A549 (cell line): ENCODE results near the gene KRT15.

ENCODE experiments used
- CBX2 ChIP-seq: fragments of 200-600 bp; sonication (generic); IDR thresholded peaks from 2 replicates; pipeline ENCODE4 v1.6.1; 2016; ENCODE audit warnings: low read depth, mild to moderate bottlenecking, borderline replicate concordance
- EP300 ChIP-seq, 2 experiments: fragments of >200 bp; sonication (Bioruptor Twin); formaldehyde crosslinking; IDR thresholded peaks; 2 replicates in 1 of 2; 3 replicates in 1 of 2; pipeline ENCODE4 v1.6.1; 2016 to 2017
- FOSL2 ChIP-seq, 2 experiments: fragments of 450-650 bp in 1 of 2; fragments of >200 bp in 1 of 2; sonication (Bioruptor Twin) in 1 of 2; formaldehyde crosslinking; IDR thresholded peaks; 2 replicates each; pipeline versions ENCODE4 v1.5.0 to v1.6.1; 2016 to 2020; ENCODE audit warnings: mild to moderate bottlenecking in 1 of 2, moderate library complexity in 1 of 2
- HDAC2 ChIP-seq: fragments of 200-600 bp; sonication (generic); IDR thresholded peaks from 2 replicates; pipeline ENCODE4 v1.6.1; 2016
- JUN ChIP-seq, 2 experiments: fragments of >200 bp; sonication (Bioruptor Twin); formaldehyde crosslinking; IDR thresholded peaks; 2 replicates in 1 of 2; 3 replicates in 1 of 2; pipeline ENCODE4 v1.6.1; 2016 to 2017
- MAZ ChIP-seq: fragments of 150-350 bp; IDR thresholded peaks from 2 replicates; pipeline ENCODE4 v1.6.1; 2014; ENCODE audit warnings: antibody characterized with exemption, low read depth, low read length, borderline replicate concordance
- NR3C1 ChIP-seq: fragments of >200 bp; sonication (Bioruptor Twin); formaldehyde crosslinking; IDR thresholded peaks from 3 replicates; pipeline ENCODE4 v1.6.1; 2017
- POLR2A ChIP-seq: IDR thresholded peaks from 2 replicates; pipeline ENCODE4 v1.6.1; 2012; ENCODE audit warnings: mild to moderate bottlenecking, low read length
- RNF2 ChIP-seq: fragments of 200-600 bp; sonication (generic); IDR thresholded peaks from 2 replicates; pipeline ENCODE4 v1.6.1; 2016; ENCODE audit warnings: low read depth, mild to moderate bottlenecking, antibody characterized with exemption, moderate library complexity, borderline replicate concordance
- TP53 ChIP-seq: fragments of 250-450 bp; sonication (Bioruptor Pico); IDR thresholded peaks from 2 replicates; pipeline ENCODE4 v1.5.0; 2021; ENCODE audit warnings: mild to moderate bottlenecking, moderate library complexity
- ZNF302 ChIP-seq: fragments of 250-450 bp; sonication (Bioruptor Pico); IDR thresholded peaks from 2 replicates; pipeline ENCODE4 v1.9.0; 2021; ENCODE audit warnings: inconsistent platforms, mild to moderate bottlenecking, moderate library complexity
- TF ChIP-seq, protein P1 (sequence below): fragments of >200 bp; sonication (Bioruptor Twin); formaldehyde crosslinking; IDR thresholded peaks from 3 replicates; pipeline ENCODE4 v1.5.1; 2016
- TF ChIP-seq, protein P2 (sequence below): fragments of 200-600 bp; sonication (generic); IDR thresholded peaks from 2 replicates; pipeline ENCODE4 v1.6.1; 2016; ENCODE audit warnings: antibody characterized with exemption, mild to moderate bottlenecking, moderate library complexity

DNA sequence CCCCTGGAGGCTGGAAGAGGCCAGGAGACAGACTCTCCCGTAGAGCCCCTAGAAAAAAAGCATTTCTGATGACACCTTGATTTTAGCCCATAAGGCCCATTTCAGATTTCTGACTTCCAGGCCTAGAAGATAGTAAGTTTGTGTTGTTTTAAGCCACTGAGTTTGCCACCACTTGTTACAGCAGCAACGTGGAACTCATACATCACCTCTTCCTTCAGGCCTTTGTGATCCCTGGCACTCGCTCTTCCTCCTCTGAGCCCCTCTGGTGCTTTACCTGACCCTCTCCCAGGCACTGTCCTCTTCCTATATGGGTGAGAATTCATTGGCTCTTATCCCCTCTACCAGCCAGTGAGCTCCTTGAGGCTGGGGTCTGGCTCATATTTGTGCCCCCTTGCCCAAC lies 28.1 kb upstream of the KRT15 start:
- TF ChIP-seq, protein P1, sequence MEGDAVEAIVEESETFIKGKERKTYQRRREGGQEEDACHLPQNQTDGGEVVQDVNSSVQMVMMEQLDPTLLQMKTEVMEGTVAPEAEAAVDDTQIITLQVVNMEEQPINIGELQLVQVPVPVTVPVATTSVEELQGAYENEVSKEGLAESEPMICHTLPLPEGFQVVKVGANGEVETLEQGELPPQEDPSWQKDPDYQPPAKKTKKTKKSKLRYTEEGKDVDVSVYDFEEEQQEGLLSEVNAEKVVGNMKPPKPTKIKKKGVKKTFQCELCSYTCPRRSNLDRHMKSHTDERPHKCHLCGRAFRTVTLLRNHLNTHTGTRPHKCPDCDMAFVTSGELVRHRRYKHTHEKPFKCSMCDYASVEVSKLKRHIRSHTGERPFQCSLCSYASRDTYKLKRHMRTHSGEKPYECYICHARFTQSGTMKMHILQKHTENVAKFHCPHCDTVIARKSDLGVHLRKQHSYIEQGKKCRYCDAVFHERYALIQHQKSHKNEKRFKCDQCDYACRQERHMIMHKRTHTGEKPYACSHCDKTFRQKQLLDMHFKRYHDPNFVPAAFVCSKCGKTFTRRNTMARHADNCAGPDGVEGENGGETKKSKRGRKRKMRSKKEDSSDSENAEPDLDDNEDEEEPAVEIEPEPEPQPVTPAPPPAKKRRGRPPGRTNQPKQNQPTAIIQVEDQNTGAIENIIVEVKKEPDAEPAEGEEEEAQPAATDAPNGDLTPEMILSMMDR, result no peak
- TF ChIP-seq TP53 (CRISPR knock-in tag), result no peak
- TF ChIP-seq RNF2, result no peak
- TF ChIP-seq POLR2A, result no peak
- no peak for TF ChIP-seq CBX2
- TF ChIP-seq EP300 (IDR thresholded peaks at IDR 0.05), result no peak
- no peak for TF ChIP-seq ZNF302 (CRISPR knock-in tag)
- no peak for TF ChIP-seq HDAC2
- no peak for TF ChIP-seq JUN (IDR thresholded peaks at IDR 0.05)
- TF ChIP-seq NR3C1, result no peak
- TF ChIP-seq FOSL2 (IDR thresholded peaks at IDR 0.05), result no peak
- no peak for TF ChIP-seq FOSL2 (CRISPR knock-in tag; IDR thresholded peaks at IDR 0.05)
- TF ChIP-seq, protein P2, sequence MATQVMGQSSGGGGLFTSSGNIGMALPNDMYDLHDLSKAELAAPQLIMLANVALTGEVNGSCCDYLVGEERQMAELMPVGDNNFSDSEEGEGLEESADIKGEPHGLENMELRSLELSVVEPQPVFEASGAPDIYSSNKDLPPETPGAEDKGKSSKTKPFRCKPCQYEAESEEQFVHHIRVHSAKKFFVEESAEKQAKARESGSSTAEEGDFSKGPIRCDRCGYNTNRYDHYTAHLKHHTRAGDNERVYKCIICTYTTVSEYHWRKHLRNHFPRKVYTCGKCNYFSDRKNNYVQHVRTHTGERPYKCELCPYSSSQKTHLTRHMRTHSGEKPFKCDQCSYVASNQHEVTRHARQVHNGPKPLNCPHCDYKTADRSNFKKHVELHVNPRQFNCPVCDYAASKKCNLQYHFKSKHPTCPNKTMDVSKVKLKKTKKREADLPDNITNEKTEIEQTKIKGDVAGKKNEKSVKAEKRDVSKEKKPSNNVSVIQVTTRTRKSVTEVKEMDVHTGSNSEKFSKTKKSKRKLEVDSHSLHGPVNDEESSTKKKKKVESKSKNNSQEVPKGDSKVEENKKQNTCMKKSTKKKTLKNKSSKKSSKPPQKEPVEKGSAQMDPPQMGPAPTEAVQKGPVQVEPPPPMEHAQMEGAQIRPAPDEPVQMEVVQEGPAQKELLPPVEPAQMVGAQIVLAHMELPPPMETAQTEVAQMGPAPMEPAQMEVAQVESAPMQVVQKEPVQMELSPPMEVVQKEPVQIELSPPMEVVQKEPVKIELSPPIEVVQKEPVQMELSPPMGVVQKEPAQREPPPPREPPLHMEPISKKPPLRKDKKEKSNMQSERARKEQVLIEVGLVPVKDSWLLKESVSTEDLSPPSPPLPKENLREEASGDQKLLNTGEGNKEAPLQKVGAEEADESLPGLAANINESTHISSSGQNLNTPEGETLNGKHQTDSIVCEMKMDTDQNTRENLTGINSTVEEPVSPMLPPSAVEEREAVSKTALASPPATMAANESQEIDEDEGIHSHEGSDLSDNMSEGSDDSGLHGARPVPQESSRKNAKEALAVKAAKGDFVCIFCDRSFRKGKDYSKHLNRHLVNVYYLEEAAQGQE, result no peak
- TF ChIP-seq MAZ, result no peak
